ENCODE measurements around the gene TMEM9B. TPM values are rescaled to one million over a fixed set of nuclear protein-coding genes. Genes with fewer than 3 reads are reported as not detected.
"Not testable (repeated sequence)": the region's sequence is repeated elsewhere in the genome, so short reads cannot be mapped to it uniquely, and the experiment has no call there.

Gene TMEM9B
- total and polyA plus RNA-seq, 8 donors: 12.8 to 39.4 (median 19.5) TPM

DNA sequence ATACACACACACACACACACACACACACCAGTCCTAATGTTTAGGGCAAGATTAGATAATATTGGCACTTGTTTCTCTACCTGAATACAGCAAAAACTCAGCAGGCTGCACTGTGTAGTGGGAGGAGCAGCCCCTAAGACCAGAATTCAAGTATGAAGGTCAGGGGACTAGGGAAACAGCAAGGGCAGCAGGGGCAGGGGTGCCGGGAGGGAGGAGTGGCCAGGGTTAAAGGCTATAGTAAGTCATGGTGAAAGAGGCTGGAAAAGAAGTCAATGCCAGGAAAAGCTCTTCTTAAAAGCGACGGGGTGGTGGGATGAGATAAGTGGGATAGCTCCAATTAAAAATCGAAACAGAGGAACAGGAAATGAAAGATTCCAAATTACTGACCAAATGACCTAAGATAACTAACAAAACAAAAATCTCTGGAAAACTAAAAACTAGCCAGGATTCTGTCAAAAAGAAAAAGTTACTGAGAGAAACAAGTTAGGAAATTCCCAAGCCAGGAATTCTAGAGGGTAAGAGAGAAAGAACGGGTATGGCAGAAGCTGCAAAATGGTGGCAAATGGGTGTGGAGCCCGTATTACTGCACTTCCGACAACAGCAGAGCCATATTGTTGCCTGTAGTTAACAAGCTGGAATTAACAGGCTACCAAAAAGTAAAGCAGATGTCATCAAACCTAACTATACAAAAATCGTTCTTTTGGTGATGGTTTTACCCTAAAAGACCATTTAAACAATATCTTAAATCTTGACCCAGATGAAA, 22.7 kb downstream of the TMEM9B start:
- Histone ChIP-seq H3K36me3 (no peaks in the 10 kb centered on the region), H3K4me1 (no peaks in the 10 kb centered on the region), H3K27me3 (no peaks in the 10 kb centered on the region), H3K9me3 (no peaks in the 10 kb centered on the region), H3K27ac (no peak overlapping the region), H3K4me3 (no peak overlapping the region)
- TF ChIP-seq, protein P1, sequence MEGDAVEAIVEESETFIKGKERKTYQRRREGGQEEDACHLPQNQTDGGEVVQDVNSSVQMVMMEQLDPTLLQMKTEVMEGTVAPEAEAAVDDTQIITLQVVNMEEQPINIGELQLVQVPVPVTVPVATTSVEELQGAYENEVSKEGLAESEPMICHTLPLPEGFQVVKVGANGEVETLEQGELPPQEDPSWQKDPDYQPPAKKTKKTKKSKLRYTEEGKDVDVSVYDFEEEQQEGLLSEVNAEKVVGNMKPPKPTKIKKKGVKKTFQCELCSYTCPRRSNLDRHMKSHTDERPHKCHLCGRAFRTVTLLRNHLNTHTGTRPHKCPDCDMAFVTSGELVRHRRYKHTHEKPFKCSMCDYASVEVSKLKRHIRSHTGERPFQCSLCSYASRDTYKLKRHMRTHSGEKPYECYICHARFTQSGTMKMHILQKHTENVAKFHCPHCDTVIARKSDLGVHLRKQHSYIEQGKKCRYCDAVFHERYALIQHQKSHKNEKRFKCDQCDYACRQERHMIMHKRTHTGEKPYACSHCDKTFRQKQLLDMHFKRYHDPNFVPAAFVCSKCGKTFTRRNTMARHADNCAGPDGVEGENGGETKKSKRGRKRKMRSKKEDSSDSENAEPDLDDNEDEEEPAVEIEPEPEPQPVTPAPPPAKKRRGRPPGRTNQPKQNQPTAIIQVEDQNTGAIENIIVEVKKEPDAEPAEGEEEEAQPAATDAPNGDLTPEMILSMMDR (IDR thresholded peaks at IDR 0.05): no peak
- WGBS, 2 donors: 56 to 61% methylated on average over 8 of the region's 8 CpGs
- no peak for FAIRE-seq
- no peak for DNase-seq
- intact Hi-C loops (cut with DNase I): no loop called here
- ATAC-seq: no peak

GRCh38 chr11:8937659-8938058, 26.6 kb downstream of the TMEM9B start:
- Histone ChIP-seq H3K4me1 (no peaks in the 10 kb centered on the region), H3K9me3 (no peaks in the 10 kb centered on the region), H3K27ac (no peak overlapping the region), H3K36me3 (no peaks in the 10 kb centered on the region), H3K4me3 (no peak overlapping the region), H3K27me3 (no peaks in the 10 kb centered on the region)
- no peak for FAIRE-seq
- TF ChIP-seq, protein P1 (IDR thresholded peaks at IDR 0.05): no peak
- WGBS, 2 donors: 76 to 84% methylated on average over 14 of the region's 14 CpGs
- intact Hi-C loops (cut with DNase I): no loop called here
- no peak for ATAC-seq
- no peak for DNase-seq

GRCh38 chr11:8937159-8937558, 27.1 kb downstream of the TMEM9B start:
- 83 to 86% methylated on average over 10 of the region's 10 CpGs for WGBS, 2 donors
- no peak overlapping the region for H3K4me3 ChIP-seq
- no peak for DNase-seq
- intact Hi-C loops (cut with DNase I): no loop called here
- H3K4me1 ChIP-seq: no peaks in the 10 kb centered on the region
- no peak for FAIRE-seq
- no peaks in the 10 kb centered on the region for H3K9me3 ChIP-seq
- no peak overlapping the region for H3K27ac ChIP-seq
- ATAC-seq: no peak
- no peaks in the 10 kb centered on the region for H3K36me3 ChIP-seq
- TF ChIP-seq, protein P1 (IDR thresholded peaks at IDR 0.05): no peak
- H3K27me3 ChIP-seq: no peaks in the 10 kb centered on the region

DNA sequence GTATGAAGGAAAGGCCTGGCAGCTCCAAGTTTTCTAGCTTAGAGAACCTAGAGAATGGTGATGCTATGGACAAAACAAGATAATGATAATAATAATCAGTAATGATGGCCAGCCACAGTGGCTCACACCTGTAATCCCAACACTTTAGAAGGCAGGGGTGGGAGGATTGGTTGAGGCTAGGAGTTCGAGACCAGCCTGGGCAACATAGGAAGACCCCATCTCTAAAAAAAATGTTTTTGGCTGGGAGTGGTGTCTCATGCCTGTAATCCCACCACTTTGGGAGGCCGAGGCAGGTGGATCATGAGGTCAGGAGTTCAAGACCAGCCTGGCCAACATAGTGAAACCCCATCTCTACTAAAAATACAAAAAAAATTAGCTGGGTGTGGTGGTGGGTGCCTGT, 28.5 kb downstream of the TMEM9B start:
- intact Hi-C loops (cut with DNase I); FAIRE-seq; H3K9me3 ChIP-seq; ATAC-seq; H3K27ac ChIP-seq; DNase-seq; H3K4me1 ChIP-seq; H3K4me3 ChIP-seq; H3K27me3 ChIP-seq; H3K36me3 ChIP-seq: not testable (repeated sequence)
- 77 to 80% methylated on average over 2 of the region's 2 CpGs for WGBS, 2 donors

DNA sequence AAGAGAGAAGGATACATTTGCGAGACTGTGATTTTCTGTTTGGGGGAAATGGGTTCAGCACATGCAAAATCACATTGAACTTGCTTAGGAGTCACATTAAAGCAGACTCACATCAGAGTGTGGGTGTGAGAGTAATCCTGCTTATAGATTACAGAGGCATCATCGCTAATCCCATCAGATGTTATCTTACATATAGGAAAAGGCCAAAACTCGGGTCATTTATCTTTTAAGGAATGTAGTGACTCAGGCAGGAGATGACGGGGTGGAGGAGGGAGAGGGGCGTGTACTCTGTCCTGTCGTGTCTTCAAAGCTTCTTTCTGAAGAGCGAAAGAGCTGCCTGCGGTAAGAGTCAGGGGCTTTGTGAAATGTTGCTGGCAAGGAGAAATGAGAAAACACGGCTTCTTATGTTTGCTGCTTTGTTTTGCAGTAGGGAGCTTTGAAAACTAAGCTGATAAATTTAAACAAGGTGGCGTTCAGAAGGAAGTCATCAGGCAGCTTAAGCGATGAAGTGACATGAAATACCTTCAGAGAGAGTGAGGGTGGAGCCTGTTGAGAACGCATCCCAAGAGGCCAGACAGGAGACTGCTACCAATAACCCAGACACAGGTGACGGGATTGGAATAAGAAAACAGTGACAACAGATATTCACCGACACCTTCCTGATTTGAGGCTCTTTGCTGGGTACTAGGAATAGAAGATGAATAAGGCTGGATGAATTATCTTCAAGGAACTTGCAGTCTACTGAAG, 29.3 kb downstream of the TMEM9B start:
- TF ChIP-seq, protein P1 (IDR thresholded peaks at IDR 0.05): no peak
- FAIRE-seq (no peak), DNase-seq (no peak), ATAC-seq (peak in 1 of 4 donors; percentile 17)
- no peak overlapping the region for H3K4me3 ChIP-seq
- H3K36me3 ChIP-seq: no peaks in the 10 kb centered on the region
- no peaks in the 10 kb centered on the region for H3K9me3 ChIP-seq
- H3K4me1 ChIP-seq: no peaks in the 10 kb centered on the region
- H3K27ac ChIP-seq: no peak overlapping the region
- intact Hi-C loops (cut with DNase I): no loop called here
- no peaks in the 10 kb centered on the region for H3K27me3 ChIP-seq
- 56 to 62% methylated on average over 14 of the region's 14 CpGs for WGBS, 2 donors

Measured in pancreas (tissue), 10 donors.